Peyer's patch (tissue), 4 donors: ENCODE measurements around the gene PRRT2.

Experiments used
- CTCF ChIP-seq, 6 experiments: fragments of 450-650 bp in 4 of 6; fragments of 200-600 bp in 2 of 6; sonication (generic) in 1 of 6; IDR thresholded peaks; one replicate each; pipeline ENCODE4 v1.5.1; 2017 to 2019; ENCODE audit warnings: antibody characterized with exemption in 6 of 6, mild to moderate bottlenecking in 3 of 6, moderate library complexity in 1 of 6
- POLR2A ChIP-seq, 2 donors: fragments of 450-650 bp; IDR thresholded peaks; one replicate each; pipeline ENCODE4 v1.5.1; 2017; ENCODE audit warnings: antibody characterized with exemption in 2 of 2, mild to moderate bottlenecking in 2 of 2, moderate library complexity in 2 of 2

GRCh38 chr16:29831490-29831889 is 19.5 kb downstream of the PRRT2 start:
- no peak for TF ChIP-seq POLR2A (IDR thresholded peaks at IDR 0.05)
- no peak for TF ChIP-seq CTCF (IDR thresholded peaks at IDR 0.05)
